Measurements from ENCODE around the gene CSRP1.
A peak's percentile ranks its signal among the peaks of the same experiment; 100 is the strongest.

The CSRP1 gene

GRCh38 chr1:201506092-201506491 lies 831 bp downstream of the CSRP1 start:
- H3K27me3 ChIP-seq (ENCODE audit: insufficient read depth, poor library complexity, severe bottlenecking): no peaks in the 10 kb centered on the region
- peak overlapping the region; percentile 61 for H3K27ac ChIP-seq (replicated peaks)
- no peak for DNase-seq (ENCODE audit: low read depth in 1 of 2, low spot score in 1 of 2)
- H3K4me3 ChIP-seq (replicated peaks; ENCODE audit: insufficient read depth, low read length): peak overlapping the region; percentile 78
- TF ChIP-seq GABPA (IDR thresholded peaks at IDR 0.05; ENCODE audit: low read depth) (no peak), SPI1 (IDR thresholded peaks at IDR 0.05; ENCODE audit: borderline replicate concordance, low read depth) (no peak), POLR2AphosphoS5 (IDR thresholded peaks at IDR 0.05; ENCODE audit: low read depth) (no peak)
- TF ChIP-seq, protein P1, sequence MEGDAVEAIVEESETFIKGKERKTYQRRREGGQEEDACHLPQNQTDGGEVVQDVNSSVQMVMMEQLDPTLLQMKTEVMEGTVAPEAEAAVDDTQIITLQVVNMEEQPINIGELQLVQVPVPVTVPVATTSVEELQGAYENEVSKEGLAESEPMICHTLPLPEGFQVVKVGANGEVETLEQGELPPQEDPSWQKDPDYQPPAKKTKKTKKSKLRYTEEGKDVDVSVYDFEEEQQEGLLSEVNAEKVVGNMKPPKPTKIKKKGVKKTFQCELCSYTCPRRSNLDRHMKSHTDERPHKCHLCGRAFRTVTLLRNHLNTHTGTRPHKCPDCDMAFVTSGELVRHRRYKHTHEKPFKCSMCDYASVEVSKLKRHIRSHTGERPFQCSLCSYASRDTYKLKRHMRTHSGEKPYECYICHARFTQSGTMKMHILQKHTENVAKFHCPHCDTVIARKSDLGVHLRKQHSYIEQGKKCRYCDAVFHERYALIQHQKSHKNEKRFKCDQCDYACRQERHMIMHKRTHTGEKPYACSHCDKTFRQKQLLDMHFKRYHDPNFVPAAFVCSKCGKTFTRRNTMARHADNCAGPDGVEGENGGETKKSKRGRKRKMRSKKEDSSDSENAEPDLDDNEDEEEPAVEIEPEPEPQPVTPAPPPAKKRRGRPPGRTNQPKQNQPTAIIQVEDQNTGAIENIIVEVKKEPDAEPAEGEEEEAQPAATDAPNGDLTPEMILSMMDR (IDR thresholded peaks at IDR 0.05; ENCODE audit: insufficient read depth, low read length): no peak
- TF ChIP-seq, protein P2, sequence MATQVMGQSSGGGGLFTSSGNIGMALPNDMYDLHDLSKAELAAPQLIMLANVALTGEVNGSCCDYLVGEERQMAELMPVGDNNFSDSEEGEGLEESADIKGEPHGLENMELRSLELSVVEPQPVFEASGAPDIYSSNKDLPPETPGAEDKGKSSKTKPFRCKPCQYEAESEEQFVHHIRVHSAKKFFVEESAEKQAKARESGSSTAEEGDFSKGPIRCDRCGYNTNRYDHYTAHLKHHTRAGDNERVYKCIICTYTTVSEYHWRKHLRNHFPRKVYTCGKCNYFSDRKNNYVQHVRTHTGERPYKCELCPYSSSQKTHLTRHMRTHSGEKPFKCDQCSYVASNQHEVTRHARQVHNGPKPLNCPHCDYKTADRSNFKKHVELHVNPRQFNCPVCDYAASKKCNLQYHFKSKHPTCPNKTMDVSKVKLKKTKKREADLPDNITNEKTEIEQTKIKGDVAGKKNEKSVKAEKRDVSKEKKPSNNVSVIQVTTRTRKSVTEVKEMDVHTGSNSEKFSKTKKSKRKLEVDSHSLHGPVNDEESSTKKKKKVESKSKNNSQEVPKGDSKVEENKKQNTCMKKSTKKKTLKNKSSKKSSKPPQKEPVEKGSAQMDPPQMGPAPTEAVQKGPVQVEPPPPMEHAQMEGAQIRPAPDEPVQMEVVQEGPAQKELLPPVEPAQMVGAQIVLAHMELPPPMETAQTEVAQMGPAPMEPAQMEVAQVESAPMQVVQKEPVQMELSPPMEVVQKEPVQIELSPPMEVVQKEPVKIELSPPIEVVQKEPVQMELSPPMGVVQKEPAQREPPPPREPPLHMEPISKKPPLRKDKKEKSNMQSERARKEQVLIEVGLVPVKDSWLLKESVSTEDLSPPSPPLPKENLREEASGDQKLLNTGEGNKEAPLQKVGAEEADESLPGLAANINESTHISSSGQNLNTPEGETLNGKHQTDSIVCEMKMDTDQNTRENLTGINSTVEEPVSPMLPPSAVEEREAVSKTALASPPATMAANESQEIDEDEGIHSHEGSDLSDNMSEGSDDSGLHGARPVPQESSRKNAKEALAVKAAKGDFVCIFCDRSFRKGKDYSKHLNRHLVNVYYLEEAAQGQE (IDR thresholded peaks at IDR 0.05; ENCODE audit: insufficient replicate concordance, low read depth): no peak

GRCh38 chr1:201505503-201505890 lies 1.4 kb downstream of the CSRP1 start:
- H3K4me3 ChIP-seq (replicated peaks; ENCODE audit: insufficient read depth, low read length): peak overlapping the region; percentile 21; the same call in 1 of the 2 replicates
- peak in 1 of 2 experiments; percentile 23 for DNase-seq (ENCODE audit: low read depth in 1 of 2, low spot score in 1 of 2)
- no peak for TF ChIP-seq POLR2AphosphoS5 (IDR thresholded peaks at IDR 0.05; ENCODE audit: low read depth)
- TF ChIP-seq, protein P2 (IDR thresholded peaks at IDR 0.05; ENCODE audit: insufficient replicate concordance, low read depth): no peak
- no peaks in the 10 kb centered on the region for H3K27me3 ChIP-seq (ENCODE audit: insufficient read depth, poor library complexity, severe bottlenecking)
- H3K27ac ChIP-seq (replicated peaks): no peak overlapping the region

GRCh38 chr1:201504799-201505502 lies 2.0 kb downstream of the CSRP1 start:
- DNase-seq (ENCODE audit: low read depth in 1 of 2, low spot score in 1 of 2): no peak
- no peaks in the 10 kb centered on the region for H3K27me3 ChIP-seq (ENCODE audit: insufficient read depth, poor library complexity, severe bottlenecking)
- peak overlapping the region; percentile 21; the same call in 1 of the 2 replicates for H3K4me3 ChIP-seq (replicated peaks; ENCODE audit: insufficient read depth, low read length)
- TF ChIP-seq, protein P1 (IDR thresholded peaks at IDR 0.05; ENCODE audit: insufficient read depth, low read length): no peak
- TF ChIP-seq POLR2AphosphoS5 (IDR thresholded peaks at IDR 0.05; ENCODE audit: low read depth): no peak
- TF ChIP-seq, protein P2 (IDR thresholded peaks at IDR 0.05; ENCODE audit: insufficient replicate concordance, low read depth): no peak
- no peak for TF ChIP-seq GABPA (IDR thresholded peaks at IDR 0.05; ENCODE audit: low read depth)
- no peak for TF ChIP-seq SPI1 (IDR thresholded peaks at IDR 0.05; ENCODE audit: borderline replicate concordance, low read depth)
- H3K27ac ChIP-seq (replicated peaks): no peak overlapping the region

Data from HL-60 (cell line).